HepG2 (cell line): ENCODE data around the gene TMEM253. TPM values are rescaled to one million over a fixed set of nuclear protein-coding genes. Genes with fewer than 3 reads are reported as not detected.

Experiments used
- GABPB1 ChIP-seq: IDR thresholded peaks from 2 replicates; pipeline ENCODE4 v1.6.1; 2016; ENCODE audit warnings: mild to moderate bottlenecking, missing genetic modification reagents, moderate library complexity, missing compliant biosample characterization
- IRF2 ChIP-seq: IDR thresholded peaks from 2 replicates; pipeline ENCODE4 v1.6.1; 2018; ENCODE audit warnings: missing genetic modification reagents, missing compliant biosample characterization
- KMT2B ChIP-seq: IDR thresholded peaks from 2 replicates; pipeline ENCODE4 v1.6.1; 2016; ENCODE audit warnings: missing genetic modification reagents, missing compliant biosample characterization
- PHF5A ChIP-seq: IDR thresholded peaks from one replicate; pipeline ENCODE4 v1.6.1; 2018; ENCODE audit warnings: low read depth, missing genetic modification reagents; ENCODE audit not compliant: unreplicated experiment
- RARG ChIP-seq: sonication (generic); formaldehyde crosslinking; IDR thresholded peaks from 2 replicates; pipeline ENCODE4 v1.4.0; 2020; ENCODE audit warnings: low read depth, mild to moderate bottlenecking, missing genetic modification reagents
- RBM22 ChIP-seq: fragments of 200-400 bp; formaldehyde crosslinking; optimal IDR thresholded peaks from 2 replicates; pipeline ENCODE3; 2017; ENCODE audit warnings: mild to moderate bottlenecking, low read length, moderate library complexity
- RNF2 ChIP-seq: fragments of 450-650 bp; conservative IDR thresholded peaks from 2 replicates; pipeline ENCODE4 v1.6.1; 2016; ENCODE audit warnings: low read depth
- RORA ChIP-seq: sonication (generic); formaldehyde crosslinking; IDR thresholded peaks from 2 replicates; pipeline ENCODE4 v1.5.0; 2020; ENCODE audit warnings: mild to moderate bottlenecking, missing genetic modification reagents, moderate library complexity
- SKI ChIP-seq: fragments of 450-650 bp; IDR thresholded peaks from one replicate; pipeline ENCODE4 v1.6.1; 2018; ENCODE audit warnings: mild to moderate bottlenecking; ENCODE audit not compliant: partially characterized antibody
- SRF ChIP-seq: IDR thresholded peaks from 2 replicates; pipeline ENCODE4 v1.6.1; 2011; ENCODE audit warnings: mild to moderate bottlenecking, low read depth, low read length, moderate library complexity
- TCF7 ChIP-seq: sonication (generic); IDR thresholded peaks from 2 replicates; pipeline ENCODE4 v1.6.1; 2016; ENCODE audit warnings: antibody characterized with exemption, low read depth
- ZKSCAN8 ChIP-seq: IDR thresholded peaks from 2 replicates; pipeline ENCODE4 v1.6.1; 2016; ENCODE audit warnings: borderline replicate concordance, missing genetic modification reagents, missing compliant biosample characterization
- ZNF225 ChIP-seq: sonication (generic); formaldehyde crosslinking; IDR thresholded peaks from 2 replicates; pipeline ENCODE4 v1.4.0; 2020; ENCODE audit warnings: mild to moderate bottlenecking, missing genetic modification reagents
- ZNF230 ChIP-seq: sonication (generic); formaldehyde crosslinking; IDR thresholded peaks from 2 replicates; pipeline ENCODE4 v1.4.0; 2020; ENCODE audit warnings: mild to moderate bottlenecking, missing genetic modification reagents
- ZNF292 ChIP-seq: sonication (generic); formaldehyde crosslinking; IDR thresholded peaks from 2 replicates; pipeline ENCODE4 v1.8.1; 2022; ENCODE audit warnings: mild to moderate bottlenecking, low read depth, missing genetic modification reagents, borderline replicate concordance
- ZNF569 ChIP-seq: sonication (generic); formaldehyde crosslinking; IDR thresholded peaks from 2 replicates; pipeline ENCODE4 v1.5.0; 2020; ENCODE audit warnings: mild to moderate bottlenecking, missing genetic modification reagents, moderate library complexity, borderline replicate concordance
- ZNF589 ChIP-seq: sonication (generic); formaldehyde crosslinking; conservative IDR thresholded peaks from 2 replicates; pipeline ENCODE4 v1.8.0; 2022; ENCODE audit warnings: mild to moderate bottlenecking, moderate library complexity, missing genetic modification reagents
- ZNF747 ChIP-seq: sonication (generic); formaldehyde crosslinking; IDR thresholded peaks from 2 replicates; pipeline ENCODE4 v1.8.1; 2023; ENCODE audit warnings: missing genetic modification reagents, mild to moderate bottlenecking, borderline replicate concordance
- ZNF749 ChIP-seq: sonication (generic); formaldehyde crosslinking; IDR thresholded peaks from 2 replicates; pipeline ENCODE4 v1.8.0; 2022; ENCODE audit warnings: mild to moderate bottlenecking, missing genetic modification reagents, moderate library complexity, borderline replicate concordance
- polyA plus RNA-seq, 8 experiments: library from polyadenylated mRNA; depleted of rRNA in 3 of 8; stranded (reverse) in 7 of 8; unstranded in 1 of 8; fragments of >200 nt; fragmentation: Illumina TruSeq in 4 of 8; extraction: Trizol in 4 of 8; gene quantifications; 2 replicates each; pipeline versions ENCODE4 v1.2.1 to v1.2.3, GENCODE V29; 2011 to 2016; ENCODE audit warnings: low read depth in 4 of 8, missing spikeins in 1 of 8, mixed read lengths in 1 of 8; ENCODE audit not compliant: insufficient read depth in 1 of 8
- total RNA-seq, 5 experiments: library from RNA; depleted of rRNA; stranded (reverse); fragments of >200 nt; fragmentation: Illumina TruSeq; extraction: Trizol; gene quantifications; 2 replicates each; pipeline ENCODE4 v1.2.3, GENCODE V29; 2016; ENCODE audit warnings: low read depth in 1 of 5
- TF ChIP-seq, protein P1 (sequence below): IDR thresholded peaks from 2 replicates; pipeline ENCODE4 v1.6.1; 2016; ENCODE audit warnings: control low read depth
- TF ChIP-seq, protein P2 (sequence below): IDR thresholded peaks from 2 replicates; pipeline ENCODE4 v1.6.1; 2016; ENCODE audit warnings: low read depth
- TF ChIP-seq, protein P3 (sequence below): IDR thresholded peaks from 2 replicates; pipeline ENCODE4 v1.6.1; 2012; ENCODE audit warnings: inconsistent platforms
- TF ChIP-seq, protein P4 (sequence below): sonication (generic); formaldehyde crosslinking; IDR thresholded peaks from 2 replicates; pipeline ENCODE4 v1.8.1; 2022; ENCODE audit warnings: low read depth, mild to moderate bottlenecking, missing genetic modification reagents
- TF ChIP-seq, protein P5 (sequence below): sonication (generic); formaldehyde crosslinking; IDR thresholded peaks from 2 replicates; pipeline ENCODE4 v1.8.0; 2022; ENCODE audit warnings: missing genetic modification reagents, mild to moderate bottlenecking, inconsistent platforms, borderline replicate concordance

The TMEM253 gene
- total and polyA plus RNA-seq, 2 of the 13 experiments (the other 11 are each of a cell fraction or from before 2014, with no cell fraction given): 0.29 to 0.45 TPM

DNA sequence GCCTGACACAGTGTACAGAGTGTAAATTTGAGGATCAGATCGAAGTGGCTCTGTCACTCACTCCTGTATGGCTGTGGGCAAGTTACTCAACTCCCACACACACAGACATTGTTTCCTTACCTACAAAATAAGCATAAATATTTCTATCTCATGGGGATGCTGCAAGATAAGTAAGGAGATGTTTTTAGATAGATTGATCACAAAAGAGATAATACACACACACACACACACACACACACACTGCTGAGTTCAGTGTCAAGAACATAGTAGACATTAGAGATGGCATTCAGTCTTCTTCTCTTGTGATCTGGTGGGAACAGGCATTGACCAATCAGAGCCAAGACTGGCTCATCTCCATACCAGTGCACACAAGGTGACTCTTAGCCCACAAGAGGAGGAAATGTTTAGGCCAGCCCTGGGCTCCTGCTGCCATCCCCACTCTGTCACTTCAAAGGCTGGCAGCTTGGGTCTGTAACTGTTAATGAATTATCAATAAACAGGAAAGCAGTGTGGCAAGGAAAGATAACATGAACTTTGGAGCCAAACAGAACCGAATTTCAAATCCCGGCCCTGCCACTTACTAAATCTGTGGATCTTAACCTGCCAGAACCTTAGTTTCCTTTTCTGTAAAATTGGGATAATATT, 46.6 kb upstream of the TMEM253 start (continued):
- TF ChIP-seq, protein P1, sequence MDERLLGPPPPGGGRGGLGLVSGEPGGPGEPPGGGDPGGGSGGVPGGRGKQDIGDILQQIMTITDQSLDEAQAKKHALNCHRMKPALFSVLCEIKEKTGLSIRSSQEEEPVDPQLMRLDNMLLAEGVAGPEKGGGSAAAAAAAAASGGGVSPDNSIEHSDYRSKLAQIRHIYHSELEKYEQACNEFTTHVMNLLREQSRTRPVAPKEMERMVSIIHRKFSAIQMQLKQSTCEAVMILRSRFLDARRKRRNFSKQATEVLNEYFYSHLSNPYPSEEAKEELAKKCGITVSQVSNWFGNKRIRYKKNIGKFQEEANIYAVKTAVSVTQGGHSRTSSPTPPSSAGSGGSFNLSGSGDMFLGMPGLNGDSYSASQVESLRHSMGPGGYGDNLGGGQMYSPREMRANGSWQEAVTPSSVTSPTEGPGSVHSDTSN (CRISPR knock-in tag): peak; percentile 73
- TF ChIP-seq, protein P2, sequence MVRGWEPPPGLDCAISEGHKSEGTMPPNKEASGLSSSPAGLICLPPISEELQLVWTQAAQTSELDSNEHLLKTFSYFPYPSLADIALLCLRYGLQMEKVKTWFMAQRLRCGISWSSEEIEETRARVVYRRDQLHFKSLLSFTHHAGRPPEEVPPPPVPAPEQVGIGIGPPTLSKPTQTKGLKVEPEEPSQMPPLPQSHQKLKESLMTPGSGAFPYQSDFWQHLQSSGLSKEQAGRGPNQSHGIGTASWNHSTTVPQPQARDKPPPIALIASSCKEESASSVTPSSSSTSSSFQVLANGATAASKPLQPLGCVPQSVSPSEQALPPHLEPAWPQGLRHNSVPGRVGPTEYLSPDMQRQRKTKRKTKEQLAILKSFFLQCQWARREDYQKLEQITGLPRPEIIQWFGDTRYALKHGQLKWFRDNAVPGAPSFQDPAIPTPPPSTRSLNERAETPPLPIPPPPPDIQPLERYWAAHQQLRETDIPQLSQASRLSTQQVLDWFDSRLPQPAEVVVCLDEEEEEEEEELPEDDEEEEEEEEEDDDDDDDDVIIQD (CRISPR knock-in tag): peak; percentile 93
- TF ChIP-seq ZNF230 (CRISPR knock-in tag) (0 out of 2 replicates have a peak, but pooled peaks have one; percentile 57), IRF2 (CRISPR knock-in tag) (peak; percentile 92), SRF (no peak), ZNF292 (CRISPR knock-in tag) (peak; percentile 76; the same call in 1 of the 2 replicates), SKI (peak; percentile 77), RORA (CRISPR knock-in tag) (0 out of 2 replicates have a peak, but pooled peaks have one; percentile 36), ZNF569 (CRISPR knock-in tag) (no peak), RARG (CRISPR knock-in tag) (no peak), ZNF225 (CRISPR knock-in tag) (no peak), TCF7 (peak; percentile 97), ZNF749 (CRISPR knock-in tag) (no peak), GABPB1 (peak; percentile 45; the same call in 1 of the 2 replicates), ZNF589 (CRISPR knock-in tag) (peak; percentile 77; the same call in 1 of the 2 replicates), RBM22 (no peak), KMT2B (CRISPR knock-in tag) (no peak), ZNF747 (CRISPR knock-in tag) (no peak), PHF5A (CRISPR knock-in tag) (no peak), ZKSCAN8 (CRISPR knock-in tag) (peak; percentile 69; the same call in 1 of the 2 replicates), RNF2 (no peak)
- TF ChIP-seq, protein P3, sequence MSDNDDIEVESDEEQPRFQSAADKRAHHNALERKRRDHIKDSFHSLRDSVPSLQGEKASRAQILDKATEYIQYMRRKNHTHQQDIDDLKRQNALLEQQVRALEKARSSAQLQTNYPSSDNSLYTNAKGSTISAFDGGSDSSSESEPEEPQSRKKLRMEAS: peak; percentile 52; the same call in 1 of the 2 replicates
- TF ChIP-seq, protein P4, sequence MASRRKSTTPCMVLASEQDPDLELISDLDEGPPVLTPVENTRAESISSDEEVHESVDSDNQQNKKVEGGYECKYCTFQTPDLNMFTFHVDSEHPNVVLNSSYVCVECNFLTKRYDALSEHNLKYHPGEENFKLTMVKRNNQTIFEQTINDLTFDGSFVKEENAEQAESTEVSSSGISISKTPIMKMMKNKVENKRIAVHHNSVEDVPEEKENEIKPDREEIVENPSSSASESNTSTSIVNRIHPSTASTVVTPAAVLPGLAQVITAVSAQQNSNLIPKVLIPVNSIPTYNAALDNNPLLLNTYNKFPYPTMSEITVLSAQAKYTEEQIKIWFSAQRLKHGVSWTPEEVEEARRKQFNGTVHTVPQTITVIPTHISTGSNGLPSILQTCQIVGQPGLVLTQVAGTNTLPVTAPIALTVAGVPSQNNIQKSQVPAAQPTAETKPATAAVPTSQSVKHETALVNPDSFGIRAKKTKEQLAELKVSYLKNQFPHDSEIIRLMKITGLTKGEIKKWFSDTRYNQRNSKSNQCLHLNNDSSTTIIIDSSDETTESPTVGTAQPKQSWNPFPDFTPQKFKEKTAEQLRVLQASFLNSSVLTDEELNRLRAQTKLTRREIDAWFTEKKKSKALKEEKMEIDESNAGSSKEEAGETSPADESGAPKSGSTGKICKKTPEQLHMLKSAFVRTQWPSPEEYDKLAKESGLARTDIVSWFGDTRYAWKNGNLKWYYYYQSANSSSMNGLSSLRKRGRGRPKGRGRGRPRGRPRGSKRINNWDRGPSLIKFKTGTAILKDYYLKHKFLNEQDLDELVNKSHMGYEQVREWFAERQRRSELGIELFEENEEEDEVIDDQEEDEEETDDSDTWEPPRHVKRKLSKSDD (CRISPR knock-in tag): 0 out of 2 replicates have a peak, but pooled peaks have one; percentile 52
- TF ChIP-seq, protein P5, sequence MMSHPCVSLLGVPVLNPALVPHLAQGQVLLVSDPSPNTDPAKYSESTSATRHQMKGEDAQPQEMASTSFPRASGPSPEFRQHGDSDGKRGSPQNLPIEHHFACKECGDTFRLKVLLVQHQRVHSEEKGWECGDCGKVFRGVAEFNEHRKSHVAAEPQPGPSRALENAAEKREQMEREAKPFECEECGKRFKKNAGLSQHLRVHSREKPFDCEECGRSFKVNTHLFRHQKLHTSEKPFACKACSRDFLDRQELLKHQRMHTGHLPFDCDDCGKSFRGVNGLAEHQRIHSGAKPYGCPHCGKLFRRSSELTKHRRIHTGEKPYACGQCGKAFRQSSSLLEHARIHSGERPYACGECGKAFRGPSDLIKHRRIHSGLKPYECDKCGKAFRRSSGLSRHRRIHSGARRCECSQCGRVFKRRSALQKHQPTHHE (CRISPR knock-in tag): no peak
